ENCODE data around the gene AMPD2. TPM values are rescaled to one million over a fixed set of nuclear protein-coding genes. Genes with fewer than 3 reads are reported as not detected.
"Not testable (repeated sequence)": the region's sequence is repeated elsewhere in the genome, so short reads cannot be mapped to it uniquely, and the experiment has no call there.

The AMPD2 gene
- total RNA-seq, 1 donor from 2014 or later = 134 TPM

DNA sequence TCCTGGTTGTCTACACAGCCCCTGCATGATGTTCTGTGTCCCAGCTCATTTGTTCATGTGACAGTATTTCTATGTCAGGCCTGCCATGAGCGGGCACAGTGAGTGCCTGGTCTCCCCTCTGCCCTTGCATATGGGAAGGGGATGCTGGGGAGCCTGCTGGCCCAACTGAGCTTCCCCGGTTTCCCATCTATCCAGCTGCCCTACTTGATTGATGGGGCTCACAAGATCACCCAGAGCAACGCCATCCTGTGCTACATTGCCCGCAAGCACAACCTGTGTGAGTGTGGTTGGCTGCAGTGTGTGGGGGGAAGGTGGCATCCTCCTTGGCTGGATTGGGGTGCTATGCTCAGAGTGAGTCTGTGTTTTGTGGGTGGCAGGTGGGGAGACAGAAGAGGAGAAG is 37.8 kb downstream of the AMPD2 start:
- Mint-ChIP-seq H3K36me3 (peaks cover 4% of the 10 kb centered on the region), H3K27me3 (ENCODE audit: low read depth) (peaks cover 15% of the 10 kb centered on the region), H3K27ac (no peak overlapping the region), H3K4me3 (peak overlapping the region; percentile 22), H3K4me1 (peaks cover 37% of the 10 kb centered on the region), H3K9me3 (no peaks in the 10 kb centered on the region)
- no peak for DNase-seq (ENCODE audit: low spot score in 2 of 2, unreplicated experiment in 2 of 2)
- TF ChIP-seq, protein P1, sequence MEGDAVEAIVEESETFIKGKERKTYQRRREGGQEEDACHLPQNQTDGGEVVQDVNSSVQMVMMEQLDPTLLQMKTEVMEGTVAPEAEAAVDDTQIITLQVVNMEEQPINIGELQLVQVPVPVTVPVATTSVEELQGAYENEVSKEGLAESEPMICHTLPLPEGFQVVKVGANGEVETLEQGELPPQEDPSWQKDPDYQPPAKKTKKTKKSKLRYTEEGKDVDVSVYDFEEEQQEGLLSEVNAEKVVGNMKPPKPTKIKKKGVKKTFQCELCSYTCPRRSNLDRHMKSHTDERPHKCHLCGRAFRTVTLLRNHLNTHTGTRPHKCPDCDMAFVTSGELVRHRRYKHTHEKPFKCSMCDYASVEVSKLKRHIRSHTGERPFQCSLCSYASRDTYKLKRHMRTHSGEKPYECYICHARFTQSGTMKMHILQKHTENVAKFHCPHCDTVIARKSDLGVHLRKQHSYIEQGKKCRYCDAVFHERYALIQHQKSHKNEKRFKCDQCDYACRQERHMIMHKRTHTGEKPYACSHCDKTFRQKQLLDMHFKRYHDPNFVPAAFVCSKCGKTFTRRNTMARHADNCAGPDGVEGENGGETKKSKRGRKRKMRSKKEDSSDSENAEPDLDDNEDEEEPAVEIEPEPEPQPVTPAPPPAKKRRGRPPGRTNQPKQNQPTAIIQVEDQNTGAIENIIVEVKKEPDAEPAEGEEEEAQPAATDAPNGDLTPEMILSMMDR (IDR thresholded peaks at IDR 0.05; ENCODE audit: unreplicated experiment) = no peak

DNA sequence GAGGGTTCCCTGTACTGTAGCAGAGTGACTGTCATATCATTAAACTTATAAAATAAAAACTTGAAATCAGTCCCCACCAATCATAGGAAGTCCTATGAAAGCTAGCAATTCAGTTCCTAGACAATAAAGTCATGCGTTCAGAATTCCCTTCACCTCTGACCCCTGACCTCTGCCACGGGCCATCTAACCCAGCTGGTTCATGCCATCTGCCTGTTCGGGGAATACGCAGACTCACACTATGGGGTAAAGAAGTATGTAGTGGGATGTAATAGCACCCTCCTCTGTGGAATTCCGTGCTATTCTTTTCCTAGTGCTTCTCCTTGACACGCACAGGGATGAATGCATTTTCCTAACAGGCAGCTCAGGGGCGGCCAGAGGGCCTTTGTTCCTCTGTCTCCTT is 38.3 kb downstream of the AMPD2 start:
- no peak overlapping the region for H3K27ac Mint-ChIP-seq
- H3K4me3 Mint-ChIP-seq = no peak overlapping the region
- DNase-seq (ENCODE audit: low spot score in 2 of 2, unreplicated experiment in 2 of 2) = no peak
- peaks cover 37% of the 10 kb centered on the region for H3K4me1 Mint-ChIP-seq
- peaks cover 5% of the 10 kb centered on the region for H3K36me3 Mint-ChIP-seq
- H3K9me3 Mint-ChIP-seq = no peaks in the 10 kb centered on the region
- H3K27me3 Mint-ChIP-seq (ENCODE audit: low read depth) = peaks cover 13% of the 10 kb centered on the region
- TF ChIP-seq, protein P1 (IDR thresholded peaks at IDR 0.05; ENCODE audit: unreplicated experiment) = no peak

DNA sequence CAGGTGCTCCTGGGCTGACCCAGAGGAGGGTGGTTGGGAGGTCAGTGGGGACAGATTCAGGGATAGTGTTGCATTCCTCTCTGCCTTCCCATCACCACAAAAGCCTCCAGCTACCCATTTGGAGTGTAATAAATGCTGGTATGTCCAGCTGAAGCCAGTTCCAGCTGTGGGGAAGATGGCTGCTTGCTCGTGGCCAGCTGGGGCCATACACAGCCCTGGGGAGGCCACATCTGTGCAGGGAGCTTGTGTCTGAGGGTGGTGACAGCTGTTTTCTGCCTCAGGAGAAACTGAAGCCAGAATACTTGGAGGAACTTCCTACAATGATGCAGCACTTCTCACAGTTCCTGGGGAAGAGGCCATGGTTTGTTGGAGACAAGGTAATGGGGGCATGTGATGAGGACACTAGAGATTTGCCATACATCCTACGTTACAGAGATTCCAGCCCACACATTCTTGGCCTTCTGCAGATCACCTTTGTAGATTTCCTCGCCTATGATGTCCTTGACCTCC is 39.0 kb downstream of the AMPD2 start:
- peaks cover 31% of the 10 kb centered on the region for H3K4me1 Mint-ChIP-seq
- peak overlapping the region; percentile 81 for H3K27ac Mint-ChIP-seq
- H3K4me3 Mint-ChIP-seq = no peak overlapping the region
- TF ChIP-seq, protein P1 (IDR thresholded peaks at IDR 0.05; ENCODE audit: unreplicated experiment) = no peak
- H3K27me3 Mint-ChIP-seq (ENCODE audit: low read depth) = peaks cover 7% of the 10 kb centered on the region
- DNase-seq (ENCODE audit: low spot score in 2 of 2, unreplicated experiment in 2 of 2) = no peak
- H3K9me3 Mint-ChIP-seq = no peaks in the 10 kb centered on the region
- H3K36me3 Mint-ChIP-seq = peaks cover 5% of the 10 kb centered on the region

DNA sequence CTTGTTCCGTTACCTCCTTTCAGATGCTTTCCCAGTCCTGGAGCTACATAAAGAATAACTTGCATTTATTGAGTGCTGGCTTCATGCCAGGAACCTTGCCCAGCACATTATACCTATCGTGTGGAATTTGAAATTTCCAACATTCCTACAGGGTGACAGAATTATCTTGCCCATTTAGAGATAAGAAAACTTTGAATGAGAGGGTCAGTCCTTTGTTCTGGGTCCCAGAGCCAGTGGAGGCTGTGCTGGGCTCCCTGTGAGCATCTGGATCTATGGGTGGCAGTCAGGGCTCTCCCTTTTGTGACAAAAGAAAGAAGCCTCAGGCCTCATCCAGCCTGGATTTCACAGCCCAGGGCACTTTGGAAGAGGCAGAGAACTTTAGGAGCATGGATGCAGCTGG is 39.5 kb downstream of the AMPD2 start:
- Mint-ChIP-seq H3K4me1 (peaks cover 30% of the 10 kb centered on the region), H3K27me3 (ENCODE audit: low read depth) (peaks cover 4% of the 10 kb centered on the region), H3K9me3 (no peaks in the 10 kb centered on the region), H3K36me3 (peaks cover 5% of the 10 kb centered on the region), H3K4me3 (no peak overlapping the region), H3K27ac (peak overlapping the region; percentile 81)
- TF ChIP-seq, protein P1 (IDR thresholded peaks at IDR 0.05; ENCODE audit: unreplicated experiment) = no peak
- DNase-seq (ENCODE audit: low spot score in 2 of 2, unreplicated experiment in 2 of 2) = no peak

DNA sequence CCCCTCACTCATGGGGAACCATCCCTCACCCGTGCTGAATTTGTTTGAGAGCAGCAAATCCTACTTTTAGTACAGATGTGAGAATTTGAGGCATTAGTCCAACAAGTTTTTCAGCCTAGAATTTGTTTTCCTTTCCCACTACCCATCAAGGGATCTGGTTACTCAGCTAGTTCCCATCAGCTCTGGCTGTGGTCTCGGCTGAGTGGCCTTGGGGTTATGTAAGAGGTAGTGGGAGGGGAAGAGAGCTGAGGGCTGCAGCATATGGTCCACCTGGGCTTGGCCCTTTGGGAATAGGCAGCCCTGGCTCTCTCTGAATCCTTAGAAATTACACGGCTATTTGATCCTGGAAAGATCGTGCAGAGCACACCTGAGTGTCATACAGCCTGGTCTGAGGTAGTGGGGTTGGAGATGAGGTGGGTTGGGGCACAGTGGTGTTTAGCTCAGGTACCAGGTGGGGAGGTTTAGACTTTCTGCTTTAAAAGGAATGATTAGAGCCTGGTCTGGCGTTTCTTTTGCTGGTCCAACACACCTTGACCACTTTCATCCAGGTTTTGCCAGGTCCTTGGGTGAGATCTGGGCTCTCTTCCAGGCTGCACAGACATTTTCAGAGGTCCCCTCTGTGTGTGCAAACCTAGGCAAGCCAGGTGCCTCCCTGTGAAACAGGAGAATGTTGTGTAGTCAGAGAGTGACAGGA is 40.5 kb downstream of the AMPD2 start:
- H3K27me3 Mint-ChIP-seq (ENCODE audit: low read depth) = no peaks in the 10 kb centered on the region
- TF ChIP-seq, protein P1 (IDR thresholded peaks at IDR 0.05; ENCODE audit: unreplicated experiment) = no peak
- no peaks in the 10 kb centered on the region for H3K9me3 Mint-ChIP-seq
- H3K27ac Mint-ChIP-seq = no peak overlapping the region
- no peak for DNase-seq (ENCODE audit: low spot score in 2 of 2, unreplicated experiment in 2 of 2)
- no peak overlapping the region for H3K4me3 Mint-ChIP-seq
- H3K4me1 Mint-ChIP-seq = peaks cover 23% of the 10 kb centered on the region
- H3K36me3 Mint-ChIP-seq = peaks cover 5% of the 10 kb centered on the region

DNA sequence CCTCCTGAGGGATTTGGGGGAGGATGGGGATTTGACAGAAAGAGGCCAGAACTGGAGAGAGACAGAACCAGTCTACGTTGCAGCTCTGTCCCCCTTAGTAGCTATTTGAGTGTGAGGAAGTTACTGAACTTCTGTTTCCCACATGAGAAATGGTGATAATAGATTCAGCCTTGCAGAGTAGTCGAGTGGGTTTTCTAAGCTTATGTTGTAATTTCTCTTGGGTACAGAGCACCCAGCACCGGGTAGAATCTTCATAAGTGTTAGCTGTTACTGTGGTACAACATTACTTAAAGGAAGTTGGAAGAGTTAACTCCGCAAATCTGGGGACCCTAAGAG is 41.0 kb downstream of the AMPD2 start:
- H3K36me3 Mint-ChIP-seq; DNase-seq (ENCODE audit: low spot score in 2 of 2, unreplicated experiment in 2 of 2); H3K9me3 Mint-ChIP-seq; H3K27ac Mint-ChIP-seq; H3K4me3 Mint-ChIP-seq; H3K27me3 Mint-ChIP-seq (ENCODE audit: low read depth): not testable (repeated sequence)
- H3K4me1 Mint-ChIP-seq = peaks cover 18% of the 10 kb centered on the region

Measured in mesothelial cell of epicardium (in vitro differentiated cells).